Left ventricle myocardium inferior (tissue), 1 donor: ENCODE data around the gene TAF8. TPM values are rescaled to one million over a fixed set of nuclear protein-coding genes. Genes with fewer than 3 reads are reported as not detected.

Experiments
- DNase-seq: peaks from one replicate; pipeline ENCODE4 v3.0.0-alpha.2; 2020
- H3K27ac ChIP-seq: fragments of 200-600 bp; replicated peaks from 2 replicates; pipeline ENCODE4 v1.8.0; 2021
- H3K27me3 ChIP-seq: fragments of 200-600 bp; 2 replicates; pipeline ENCODE4 v1.8.0; 2021; ENCODE audit warnings: low read depth
- H3K36me3 ChIP-seq: fragments of 200-600 bp; 2 replicates; pipeline ENCODE4 v1.8.0; 2021
- H3K4me1 ChIP-seq: fragments of 200-600 bp; 2 replicates; pipeline ENCODE4 v1.8.0; 2021
- H3K4me3 ChIP-seq: fragments of 200-600 bp; 2 replicates; pipeline ENCODE4 v1.8.0; 2021; ENCODE audit warnings: mild to moderate bottlenecking, moderate library complexity
- H3K9me3 ChIP-seq: fragments of 200-600 bp; replicated peaks from 2 replicates; pipeline ENCODE4 v1.8.0; 2021
- CTCF ChIP-seq: fragments of 200-600 bp; IDR thresholded peaks from 2 replicates; pipeline ENCODE4 v1.8.0; 2021; ENCODE audit warnings: antibody characterized with exemption, mild to moderate bottlenecking, borderline replicate concordance
- intact Hi-C: fragments of 100-400 bp; cut with micrococcal nuclease; formaldehyde crosslinking; loops from one replicate; pipeline ENCODE4 v1.11.0; 2022
- total RNA-seq: library from RNA; stranded (reverse); fragmentation: NEBNext Ultra II Directional; extraction: Animal tissue kit (Norgen Biotek cat#: 25700); gene quantifications from one replicate; pipeline ENCODE4 v1.2.1, GENCODE V29; 2021
- donor health status: DM: no; HTN: yes; CAD: no; lungs with severe emphysema.

Gene TAF8
- total RNA-seq, 1 donor from 2014 or later: 28.5 TPM

GRCh38 chr6:42073287-42073686 is 23.0 kb downstream of the TAF8 start:
- Histone ChIP-seq H3K36me3 (peaks cover 83% of the 10 kb centered on the region), H3K4me3 (no peak overlapping the region), H3K27me3 (no peaks in the 10 kb centered on the region), H3K27ac (peak overlapping the region; percentile 70), H3K9me3 (no peaks in the 10 kb centered on the region), H3K4me1 (peaks cover 50% of the 10 kb centered on the region)
- intact Hi-C loops: no loop called here
- no peak for TF ChIP-seq CTCF
- no peak for DNase-seq

- peak; percentile 82 for TF ChIP-seq CTCF
- Histone ChIP-seq H3K4me3 (no peak overlapping the region), H3K27ac (peak overlapping the region; percentile 70)
Measured at GRCh38 chr6:42075159-42075838, 25.0 kb downstream of the TAF8 start.

GRCh38 chr6:42078386-42078785 is 28.1 kb downstream of the TAF8 start:
- no peak for DNase-seq
- Histone ChIP-seq H3K27me3 (no peaks in the 10 kb centered on the region), H3K27ac (peak overlapping the region; percentile 31), H3K9me3 (no peaks in the 10 kb centered on the region), H3K4me3 (no peak overlapping the region), H3K36me3 (peaks cover 67% of the 10 kb centered on the region), H3K4me1 (peaks cover 32% of the 10 kb centered on the region)
- TF ChIP-seq CTCF: no peak
- intact Hi-C loops: no loop called here

More at GRCh38 chr6:42075159-42075838, 25.0 kb downstream of the TAF8 start:
- no peaks in the 10 kb centered on the region for H3K27me3 ChIP-seq
- peak; percentile 78 for DNase-seq
- H3K9me3 ChIP-seq: no peaks in the 10 kb centered on the region
- peaks cover 43% of the 10 kb centered on the region for H3K4me1 ChIP-seq
- intact Hi-C loops: loop anchor here (2.0 kb wide), 1 partner anchor 92 kb away; no protein-coding TSS in a partner anchor
- H3K36me3 ChIP-seq: peaks cover 82% of the 10 kb centered on the region

- Histone ChIP-seq H3K4me1 (peaks cover 36% of the 10 kb centered on the region), H3K36me3 (peaks cover 58% of the 10 kb centered on the region), H3K4me3 (no peak overlapping the region), H3K27me3 (no peaks in the 10 kb centered on the region), H3K9me3 (no peaks in the 10 kb centered on the region), H3K27ac (peak overlapping the region; percentile 31)
- TF ChIP-seq CTCF: no peak
- intact Hi-C loops: no loop called here
- no peak for DNase-seq
Measured at GRCh38 chr6:42079941-42080464, 29.7 kb downstream of the TAF8 start.

GRCh38 chr6:42083530-42083929 is 33.2 kb downstream of the TAF8 start:
- H3K27ac ChIP-seq: peak overlapping the region; percentile 87
- no peak overlapping the region for H3K4me3 ChIP-seq
- H3K4me1 ChIP-seq: peaks cover 54% of the 10 kb centered on the region
- intact Hi-C loops: no loop called here
- no peaks in the 10 kb centered on the region for H3K27me3 ChIP-seq
- H3K36me3 ChIP-seq: peaks cover 30% of the 10 kb centered on the region
- no peaks in the 10 kb centered on the region for H3K9me3 ChIP-seq
- TF ChIP-seq CTCF: no peak
- no peak for DNase-seq
